PC-3 (cell line): ENCODE results near the gene KRTAP26-1.

Experiments
- EZH2 ChIP-seq: fragments of 300-600 bp; sonication (generic); IDR thresholded peaks from one replicate; pipeline ENCODE4 v1.6.1; 2017; ENCODE audit warnings: antibody characterized with exemption, mild to moderate bottlenecking, low read length; ENCODE audit not compliant: unreplicated experiment
- EZH2phosphoT487 ChIP-seq: fragments of 300-600 bp; sonication (generic); IDR thresholded peaks from 2 replicates; pipeline ENCODE4 v1.6.1; 2018; ENCODE audit warnings: mild to moderate bottlenecking, antibody characterized with exemption, low read length, borderline replicate concordance
- TF ChIP-seq, protein P1 (sequence below): fragments of 300-600 bp; sonication (generic); conservative IDR thresholded peaks from 2 replicates; pipeline ENCODE4 v1.5.1; 2017; ENCODE audit warnings: antibody characterized with exemption, low read depth, mild to moderate bottlenecking, low read length

DNA sequence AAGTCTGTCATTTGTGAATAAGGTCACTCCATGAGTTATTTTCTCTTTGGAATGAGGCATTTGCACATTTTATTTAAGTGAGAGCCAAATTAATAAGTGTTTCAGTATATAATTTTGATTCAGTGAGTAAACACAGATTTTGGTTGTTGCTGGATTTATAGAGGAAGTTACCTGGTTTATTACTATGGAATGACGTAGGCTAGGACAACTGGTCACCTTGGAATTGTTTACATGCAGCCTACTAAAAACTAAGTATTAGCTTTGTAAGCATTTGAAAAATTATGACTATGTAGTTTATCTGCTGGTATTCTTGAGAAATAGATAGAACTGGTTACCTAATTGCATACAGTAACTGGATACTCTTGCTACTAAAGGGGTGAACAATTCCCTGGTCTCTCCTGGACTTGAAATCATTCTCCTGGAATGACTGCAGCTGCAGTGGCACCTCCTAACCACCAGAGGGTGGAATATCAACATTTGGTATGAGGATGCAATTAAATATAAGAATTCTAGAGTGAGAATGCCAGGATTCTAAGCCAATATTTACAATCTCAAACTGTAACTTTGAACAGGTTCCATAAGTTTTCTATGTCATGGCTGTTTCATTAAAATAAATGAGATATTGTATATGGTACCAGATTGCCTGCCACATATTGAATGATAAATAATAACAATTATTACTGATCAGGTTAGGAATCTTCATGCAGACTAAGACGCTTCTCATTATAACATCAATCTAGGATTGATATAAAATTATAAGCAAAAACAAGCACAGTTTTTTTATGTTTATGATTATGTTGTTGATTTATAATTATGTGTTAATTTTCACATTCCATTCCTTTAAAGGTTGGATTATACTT lies 20.8 kb upstream of the KRTAP26-1 start:
- TF ChIP-seq, protein P1, sequence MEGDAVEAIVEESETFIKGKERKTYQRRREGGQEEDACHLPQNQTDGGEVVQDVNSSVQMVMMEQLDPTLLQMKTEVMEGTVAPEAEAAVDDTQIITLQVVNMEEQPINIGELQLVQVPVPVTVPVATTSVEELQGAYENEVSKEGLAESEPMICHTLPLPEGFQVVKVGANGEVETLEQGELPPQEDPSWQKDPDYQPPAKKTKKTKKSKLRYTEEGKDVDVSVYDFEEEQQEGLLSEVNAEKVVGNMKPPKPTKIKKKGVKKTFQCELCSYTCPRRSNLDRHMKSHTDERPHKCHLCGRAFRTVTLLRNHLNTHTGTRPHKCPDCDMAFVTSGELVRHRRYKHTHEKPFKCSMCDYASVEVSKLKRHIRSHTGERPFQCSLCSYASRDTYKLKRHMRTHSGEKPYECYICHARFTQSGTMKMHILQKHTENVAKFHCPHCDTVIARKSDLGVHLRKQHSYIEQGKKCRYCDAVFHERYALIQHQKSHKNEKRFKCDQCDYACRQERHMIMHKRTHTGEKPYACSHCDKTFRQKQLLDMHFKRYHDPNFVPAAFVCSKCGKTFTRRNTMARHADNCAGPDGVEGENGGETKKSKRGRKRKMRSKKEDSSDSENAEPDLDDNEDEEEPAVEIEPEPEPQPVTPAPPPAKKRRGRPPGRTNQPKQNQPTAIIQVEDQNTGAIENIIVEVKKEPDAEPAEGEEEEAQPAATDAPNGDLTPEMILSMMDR = peak; percentile 96
- TF ChIP-seq EZH2 = no peak
- TF ChIP-seq EZH2phosphoT487 = no peak
